Transverse colon (tissue), 4 donors: ENCODE results near the gene SARS1. TPM values are rescaled to one million over a fixed set of nuclear protein-coding genes. Genes with fewer than 3 reads are reported as not detected.

Experiments
- DNase-seq: peaks from one replicate; pipeline ENCODE4 v3.0.0-alpha.2; 2019
- H3K27ac ChIP-seq, 4 donors: fragments of 200-600 bp; sonication (generic); 2 replicates each; pipeline ENCODE4 v1.5.1; 2016 to 2018; ENCODE audit warnings: inconsistent platforms in 4 of 4
- H3K27me3 ChIP-seq: fragments of 200-600 bp; sonication (generic); 2 replicates; pipeline ENCODE4 v1.5.1; 2017; ENCODE audit warnings: inconsistent platforms
- H3K36me3 ChIP-seq, 4 donors: fragments of 200-600 bp; sonication (generic); 2 replicates each; pipeline ENCODE4 v1.5.1; 2017 to 2019; ENCODE audit warnings: inconsistent platforms in 4 of 4
- H3K4me1 ChIP-seq, 4 donors: fragments of 200-600 bp; sonication (generic); 2 replicates each; pipeline ENCODE4 v1.5.1; 2017 to 2020; ENCODE audit warnings: inconsistent platforms in 4 of 4
- H3K4me3 ChIP-seq, 4 donors: fragments of 200-600 bp; sonication (generic); 1 replicate in 1 of 4; 2 replicates in 3 of 4; pipeline versions ENCODE4 v1.5.1 to v1.6.1; 2017 to 2019; ENCODE audit warnings: inconsistent platforms in 4 of 4
- H3K9me3 ChIP-seq, 2 donors: fragments of 200-600 bp; sonication (generic); 2 replicates each; pipeline ENCODE4 v1.5.1; 2017 to 2019; ENCODE audit warnings: inconsistent platforms in 2 of 2
- EP300 ChIP-seq: sonication (generic); formaldehyde crosslinking; IDR thresholded peaks from one replicate; pipeline ENCODE4 v1.6.1; 2017; ENCODE audit warnings: antibody characterized with exemption, low read depth
- POLR2A ChIP-seq: fragments of 450-650 bp; IDR thresholded peaks from one replicate; pipeline ENCODE4 v1.6.1; 2016; ENCODE audit warnings: antibody characterized with exemption, mild to moderate bottlenecking, moderate library complexity
- POLR2AphosphoS5 ChIP-seq, 3 donors: sonication (generic); formaldehyde crosslinking; IDR thresholded peaks; one replicate each; pipeline ENCODE4 v1.6.1; 2016; ENCODE audit warnings: antibody characterized with exemption in 3 of 3
- WGBS, 2 donors: methylation state at CpG; one replicate each; pipeline ENCODE4 v1.1.5; 2018; ENCODE audit warnings: low coverage in 1 of 2; 5-methylcytosine and 5-hydroxymethylcytosine counted together
- in situ Hi-C, 4 donors: fragments of 200-750 bp; cut with MboI; loops; one replicate each; pipeline versions ENCODE4 v1.15.0 to v1.15.1; 2017; ENCODE audit warnings: low sequenced_read_pairs in 3 of 4, low pct_ligation_motif_present in 1 of 4, low pct_unique_long_range_greater_than_20kb in 1 of 4
- intact Hi-C: fragments of 100-400 bp; cut with DNase I; formaldehyde crosslinking; loops from one replicate; pipeline ENCODE4 v1.15.1; 2023; ENCODE audit warnings: low total_unique reads
- total RNA-seq, 4 donors: library from RNA; depleted of rRNA; stranded (reverse); fragments of >200 nt; gene quantifications; one replicate each; pipeline ENCODE4 v1.1.0, GENCODE V29; 2016
- TF ChIP-seq, protein P1 (sequence below), 5 experiments: fragments of 200-600 bp in 3 of 5; fragments of 450-650 bp in 2 of 5; sonication (generic) in 3 of 5; IDR thresholded peaks; 1 replicate in 2 of 5; 2 replicates in 3 of 5; pipeline ENCODE4 v1.5.1; 2016 to 2017; ENCODE audit warnings: antibody characterized with exemption in 5 of 5, inconsistent platforms in 3 of 5, mild to moderate bottlenecking in 2 of 5, moderate library complexity in 1 of 5

SARS1 gene
- total RNA-seq, 4 donors from 2014 or later, result 79.4 to 150 (median 125) TPM

DNA sequence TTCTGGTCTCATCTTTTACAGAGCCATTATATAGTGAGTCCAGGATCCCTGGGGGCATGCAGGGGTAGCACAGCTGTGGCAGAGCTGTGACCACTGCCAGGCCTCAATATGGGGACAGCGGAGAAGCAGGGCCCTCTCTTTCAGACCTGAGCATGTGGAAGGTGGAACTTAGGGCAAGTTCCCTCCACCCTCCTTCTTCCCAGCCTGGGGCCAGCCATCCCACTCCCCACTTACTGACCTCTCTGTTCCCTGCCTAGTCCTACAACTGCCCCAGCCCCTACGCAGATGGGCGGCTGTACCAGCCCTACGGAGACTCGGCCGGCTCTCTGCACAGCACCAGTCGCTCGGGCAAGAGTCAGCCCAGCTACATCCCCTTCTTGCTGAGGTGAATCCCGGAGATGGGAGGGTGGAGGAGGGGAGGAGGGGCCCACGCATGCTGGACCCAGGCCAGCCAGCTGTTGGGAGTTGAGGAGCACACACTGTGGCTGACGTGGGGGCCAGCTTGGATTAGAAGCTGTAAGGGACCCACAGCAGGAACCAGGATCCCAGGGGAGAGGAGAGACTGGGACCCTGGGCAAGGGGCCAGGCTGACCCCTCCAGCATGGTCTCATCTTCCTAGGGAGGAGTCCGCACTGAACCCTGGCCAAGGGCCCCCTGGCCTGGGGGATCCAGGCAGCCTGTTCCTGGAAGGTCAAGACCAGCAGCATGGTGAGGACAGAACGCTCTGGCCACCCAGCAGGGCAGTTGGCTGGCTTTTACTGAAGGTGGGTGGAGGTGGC lies 58.5 kb downstream of the SARS1 start:
- Histone ChIP-seq H3K9me3 (no peaks in the 10 kb centered on the region), H3K36me3 (no peaks in the 10 kb centered on the region), H3K27me3 (no peaks in the 10 kb centered on the region), H3K4me1 (peaks cover 5 to 22% (median 14%) of the 10 kb centered on the region in 4 donors), H3K27ac (no peak overlapping the region), H3K4me3 (no peak overlapping the region)
- intact Hi-C loops (no loop called here), in situ Hi-C loops (no loop called here)
- TF ChIP-seq POLR2A (no peak), POLR2AphosphoS5 (IDR thresholded peaks at IDR 0.05) (no peak), EP300 (no peak)
- TF ChIP-seq, protein P1, sequence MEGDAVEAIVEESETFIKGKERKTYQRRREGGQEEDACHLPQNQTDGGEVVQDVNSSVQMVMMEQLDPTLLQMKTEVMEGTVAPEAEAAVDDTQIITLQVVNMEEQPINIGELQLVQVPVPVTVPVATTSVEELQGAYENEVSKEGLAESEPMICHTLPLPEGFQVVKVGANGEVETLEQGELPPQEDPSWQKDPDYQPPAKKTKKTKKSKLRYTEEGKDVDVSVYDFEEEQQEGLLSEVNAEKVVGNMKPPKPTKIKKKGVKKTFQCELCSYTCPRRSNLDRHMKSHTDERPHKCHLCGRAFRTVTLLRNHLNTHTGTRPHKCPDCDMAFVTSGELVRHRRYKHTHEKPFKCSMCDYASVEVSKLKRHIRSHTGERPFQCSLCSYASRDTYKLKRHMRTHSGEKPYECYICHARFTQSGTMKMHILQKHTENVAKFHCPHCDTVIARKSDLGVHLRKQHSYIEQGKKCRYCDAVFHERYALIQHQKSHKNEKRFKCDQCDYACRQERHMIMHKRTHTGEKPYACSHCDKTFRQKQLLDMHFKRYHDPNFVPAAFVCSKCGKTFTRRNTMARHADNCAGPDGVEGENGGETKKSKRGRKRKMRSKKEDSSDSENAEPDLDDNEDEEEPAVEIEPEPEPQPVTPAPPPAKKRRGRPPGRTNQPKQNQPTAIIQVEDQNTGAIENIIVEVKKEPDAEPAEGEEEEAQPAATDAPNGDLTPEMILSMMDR (IDR thresholded peaks at IDR 0.05), result no peak
- peak; percentile 5 for DNase-seq
- 81% methylated on average over 13 of the region's 13 CpGs; no CpG with 5 or more reads in 1 of the 2 donors for WGBS, 2 donors

DNA sequence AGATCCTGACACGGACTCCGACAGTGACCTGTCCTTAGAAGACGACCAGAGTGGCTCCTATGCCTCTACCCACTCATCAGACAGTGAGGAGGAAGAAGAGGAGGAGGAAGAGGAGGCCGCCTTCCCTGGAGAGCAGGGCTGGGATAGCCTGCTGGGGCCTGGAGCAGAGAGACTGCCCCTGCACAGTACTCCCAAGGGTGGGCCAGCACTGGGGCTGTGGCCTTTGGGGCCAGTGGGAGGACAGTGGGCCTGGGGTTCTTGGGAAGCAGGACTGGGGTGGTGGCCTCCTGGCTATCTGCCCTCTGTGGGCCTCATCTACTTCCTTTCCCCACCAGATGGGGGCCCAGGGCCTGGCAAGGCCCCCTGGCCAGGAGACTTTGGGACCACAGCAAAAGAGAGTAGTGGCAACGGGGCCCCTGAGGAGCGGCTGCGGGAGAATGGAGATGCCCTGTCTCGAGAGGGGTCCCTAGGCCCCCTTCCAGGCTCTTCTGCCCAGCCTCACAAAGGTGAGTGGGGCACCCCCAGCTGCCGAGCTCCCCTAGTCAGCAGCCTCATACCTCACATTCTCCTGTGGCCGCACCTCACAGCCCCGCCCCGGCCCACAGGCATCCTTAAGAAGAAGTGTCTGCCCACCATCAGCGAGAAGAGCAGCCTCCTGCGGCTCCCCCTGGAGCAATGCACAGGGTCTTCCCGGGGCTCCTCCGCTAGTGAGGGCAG lies 59.3 kb downstream of the SARS1 start:
- TF ChIP-seq, protein P1 (IDR thresholded peaks at IDR 0.05), result no peak
- TF ChIP-seq POLR2A, result no peak
- H3K36me3 ChIP-seq, result no peaks in the 10 kb centered on the region
- no peak overlapping the region for H3K4me3 ChIP-seq
- no peaks in the 10 kb centered on the region for H3K27me3 ChIP-seq
- no peak overlapping the region for H3K27ac ChIP-seq
- no peaks in the 10 kb centered on the region for H3K9me3 ChIP-seq
- in situ Hi-C loops (no loop called here), intact Hi-C loops (no loop called here)
- 84% methylated on average over 6 of the region's 16 CpGs; no CpG with 5 or more reads in 1 of the 2 donors for WGBS, 2 donors
- peak; percentile 4 for DNase-seq
- peaks cover 5 to 30% (median 21%) of the 10 kb centered on the region in 4 donors for H3K4me1 ChIP-seq

DNA sequence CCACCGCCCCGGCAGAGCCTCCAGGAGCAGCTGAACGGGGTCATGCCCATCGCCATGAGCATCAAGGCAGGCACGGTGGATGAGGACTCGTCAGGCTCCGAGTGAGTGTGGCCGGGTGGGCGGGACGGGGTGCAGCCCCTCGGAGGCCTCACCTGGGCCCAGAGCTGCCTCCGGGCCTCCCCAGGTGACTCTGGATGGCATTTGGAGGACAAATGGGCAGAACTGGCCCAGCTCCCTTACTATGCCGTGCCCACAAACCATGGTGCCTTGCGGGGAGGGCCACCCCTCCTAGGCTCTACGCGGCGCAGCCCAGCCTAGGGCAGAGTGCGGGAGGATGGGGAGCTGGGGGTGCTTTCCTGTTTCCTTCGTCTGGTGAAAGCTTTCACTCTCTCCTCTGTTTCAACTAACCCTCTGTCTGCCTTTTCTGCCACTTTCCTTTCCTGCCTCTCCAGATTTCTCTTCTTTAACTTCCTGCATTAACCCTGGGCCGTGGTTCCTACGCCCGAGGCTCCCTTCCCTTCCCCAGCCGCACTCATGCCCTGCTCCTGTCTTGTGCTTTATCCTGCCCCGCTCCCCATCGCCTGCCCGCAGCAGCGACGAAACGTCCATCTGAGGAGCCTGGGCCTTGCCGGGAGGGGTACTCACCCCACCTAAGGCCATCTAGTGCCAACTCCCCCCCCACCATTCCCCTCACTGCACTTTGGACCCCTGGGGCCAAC lies 60.0 kb downstream of the SARS1 start:
- intact Hi-C loops (no loop called here), in situ Hi-C loops (no loop called here)
- Histone ChIP-seq H3K27me3 (no peaks in the 10 kb centered on the region), H3K4me3 (no peak overlapping the region), H3K4me1 (peaks cover 5 to 30% (median 21%) of the 10 kb centered on the region in 4 donors), H3K27ac (no peak overlapping the region), H3K36me3 (no peaks in the 10 kb centered on the region), H3K9me3 (no peaks in the 10 kb centered on the region)
- DNase-seq, result no peak
- 60 to 80% methylated on average over 3 to 16 of the region's 30 CpGs for WGBS, 2 donors
- TF ChIP-seq POLR2A, result no peak
- TF ChIP-seq POLR2AphosphoS5 (IDR thresholded peaks at IDR 0.05), result no peak
- no peak for TF ChIP-seq EP300
- TF ChIP-seq, protein P1 (IDR thresholded peaks at IDR 0.05), result no peak
